H1 (cell line): ENCODE measurements around the gene DDX42. TPM values are rescaled to one million over a fixed set of nuclear protein-coding genes. Genes with fewer than 3 reads are reported as not detected.

Source experiments
- CTCF ChIA-PET: fragments of 300-600 bp; sonication (Branson Sonifier 250); formaldehyde crosslinking; loops from one replicate; lab custom pipeline; 2021; ENCODE audit not compliant: partially characterized antibody; lab: Charles Lee
- POLR2A ChIA-PET: fragments of 300-600 bp; sonication (Branson Sonifier 250); formaldehyde crosslinking; loops from one replicate; lab custom pipeline; 2021; ENCODE audit warnings: inconsistent platforms; ENCODE audit not compliant: partially characterized antibody; lab: Charles Lee
- DNase-seq, 2 experiments: peaks; one replicate each; pipeline versions ENCODE4 v3.0.0 to v3.0.0-alpha.2; 2010 to 2022; ENCODE audit warnings: low spot score in 2 of 2, low read depth in 1 of 2, mixed read lengths in 1 of 2
- FAIRE-seq: peaks from 2 replicates; lab custom pipeline; 2011; peaks lifted over from hg19 to GRCh38; lab: Jason Lieb, UNC
- H2AFZ ChIP-seq: 2 replicates; pipeline ENCODE4 v1.8.1; 2012; ENCODE audit warnings: low read length, inconsistent platforms
- H2AK5ac ChIP-seq: 2 replicates; pipeline ENCODE4 v1.6.1; 2013; ENCODE audit warnings: low read depth, low read length
- H2BK120ac ChIP-seq: replicated peaks from 2 replicates; pipeline ENCODE3; 2013; ENCODE audit warnings: low read depth, low read length, inconsistent platforms
- H2BK12ac ChIP-seq: 2 replicates; pipeline ENCODE4 v1.6.1; 2013; ENCODE audit warnings: low read depth, low read length
- H2BK15ac ChIP-seq: 2 replicates; pipeline ENCODE4 v1.6.1; 2013; ENCODE audit warnings: low read length
- H2BK20ac ChIP-seq: 2 replicates; pipeline ENCODE4 v1.6.1; 2013; ENCODE audit warnings: low read length
- H2BK5ac ChIP-seq: 2 replicates; pipeline ENCODE4 v1.6.1; 2013; ENCODE audit warnings: low read depth, low read length
- H3K14ac ChIP-seq: 2 replicates; pipeline ENCODE4 v1.6.1; 2013; ENCODE audit warnings: inconsistent platforms; ENCODE audit not compliant: insufficient read length
- H3K18ac ChIP-seq: 2 replicates; pipeline ENCODE4 v1.6.1; 2013; ENCODE audit warnings: low read length; ENCODE audit errors: extremely low read depth
- H3K23ac ChIP-seq: 2 replicates; pipeline ENCODE4 v1.6.1; 2013; ENCODE audit warnings: inconsistent platforms; ENCODE audit not compliant: insufficient read length
- H3K23me2 ChIP-seq: 2 replicates; pipeline ENCODE4 v1.6.1; 2013; ENCODE audit warnings: low read depth, low read length
- H3K27ac ChIP-seq: 2 replicates; pipeline ENCODE4 v1.6.1; 2011; ENCODE audit warnings: low read depth, low read length, inconsistent platforms
- H3K27me3 ChIP-seq, 4 experiments: replicated peaks in 1 of 4; 1 replicate in 1 of 4; 2 replicates in 3 of 4; pipeline versions ENCODE4 v1.6.1 to v1.8.1; 2011 to 2013; ENCODE audit warnings: low read length in 3 of 4, mild to moderate bottlenecking in 3 of 4, inconsistent platforms in 2 of 4, mixed read lengths in 2 of 4, moderate library complexity in 1 of 4; ENCODE audit not compliant: control insufficient read depth in 3 of 4, insufficient read depth in 3 of 4; ENCODE audit errors: extremely low read depth in 1 of 4
- H3K36me3 ChIP-seq, 4 experiments: 2 replicates each; pipeline versions ENCODE4 v1.6.1 to v1.8.1; 2011 to 2013; ENCODE audit warnings: mild to moderate bottlenecking in 4 of 4, low read length in 3 of 4, moderate library complexity in 2 of 4, control low read depth in 1 of 4, inconsistent platforms in 1 of 4; ENCODE audit not compliant: insufficient read depth in 4 of 4, control insufficient read depth in 2 of 4
- H3K4ac ChIP-seq: replicated peaks from 2 replicates; pipeline ENCODE3; 2013; ENCODE audit warnings: low read length, low read depth, mixed read lengths, inconsistent platforms; ENCODE audit not compliant: insufficient read length
- H3K4me1 ChIP-seq, 4 experiments: replicated peaks in 1 of 4; 1 replicate in 1 of 4; 2 replicates in 3 of 4; pipeline versions ENCODE4 v1.6.1 to v1.8.1; 2011 to 2013; ENCODE audit warnings: low read length in 3 of 4, inconsistent platforms in 2 of 4, mixed read lengths in 1 of 4; ENCODE audit not compliant: insufficient read depth in 4 of 4, control insufficient read depth in 3 of 4
- H3K4me2 ChIP-seq, 2 experiments: 2 replicates each; pipeline versions ENCODE4 v1.6.1 to v1.8.1; 2011 to 2013; ENCODE audit warnings: low read depth in 2 of 2, low read length in 2 of 2, control low read depth in 1 of 2, inconsistent platforms in 1 of 2, mild to moderate bottlenecking in 1 of 2; ENCODE audit not compliant: insufficient read depth in 1 of 2
- H3K4me3 ChIP-seq, 4 experiments: fragments of 200-600, 300-600 bp in 1 of 4; sonication (generic), shearing (Covaris generic), sonication (Bioruptor Twin) in 1 of 4; 2 replicates each; pipeline versions ENCODE4 v1.5.1 to v1.8.1; 2011 to 2016; ENCODE audit warnings: low read length in 4 of 4, low read depth in 3 of 4, control low read depth in 2 of 4, inconsistent platforms in 2 of 4, mild to moderate bottlenecking in 2 of 4, mixed read lengths in 1 of 4, moderate library complexity in 1 of 4; ENCODE audit not compliant: insufficient read depth in 2 of 4; ENCODE audit errors: extremely low read depth in 1 of 4
- H3K56ac ChIP-seq: replicated peaks from 2 replicates; pipeline ENCODE3; 2013; ENCODE audit warnings: low read depth, mild to moderate bottlenecking, mixed read lengths, low read length, inconsistent platforms; ENCODE audit not compliant: insufficient read length
- H3K79me1 ChIP-seq: 2 replicates; pipeline ENCODE4 v1.6.1; 2013; ENCODE audit warnings: low read depth, low read length, control low read depth
- H3K79me2 ChIP-seq, 2 experiments: 2 replicates each; pipeline versions ENCODE4 v1.6.1 to v1.8.1; 2012 to 2013; ENCODE audit warnings: low read length in 2 of 2, mild to moderate bottlenecking in 2 of 2, inconsistent platforms in 1 of 2; ENCODE audit not compliant: insufficient read depth in 2 of 2, control insufficient read depth in 1 of 2
- H3K9ac ChIP-seq, 4 experiments: replicated peaks in 1 of 4; 1 replicate in 1 of 4; 2 replicates in 3 of 4; pipeline versions ENCODE4 v1.6.1 to v1.8.1; 2011 to 2013; ENCODE audit warnings: low read depth in 3 of 4, low read length in 3 of 4, control low read depth in 2 of 4, mild to moderate bottlenecking in 2 of 4, moderate library complexity in 2 of 4, inconsistent platforms in 1 of 4; ENCODE audit errors: extremely low read depth in 1 of 4
- H3K9me3 ChIP-seq, 2 experiments: 2 replicates each; pipeline versions ENCODE4 v1.6.1 to v1.8.1; 2012 to 2013; ENCODE audit warnings: mild to moderate bottlenecking in 2 of 2, moderate library complexity in 2 of 2, control low read depth in 1 of 2, inconsistent platforms in 1 of 2, low read depth in 1 of 2, low read length in 1 of 2, mixed read lengths in 1 of 2; ENCODE audit not compliant: insufficient read depth in 2 of 2
- H4K20me1 ChIP-seq, 2 experiments: replicated peaks in 1 of 2; 2 replicates each; pipeline versions ENCODE3 to v1.8.1; 2011 to 2013; ENCODE audit warnings: inconsistent platforms in 2 of 2, low read length in 2 of 2, mild to moderate bottlenecking in 1 of 2; ENCODE audit not compliant: insufficient read depth in 2 of 2, control insufficient read depth in 1 of 2
- H4K5ac ChIP-seq: 2 replicates; pipeline ENCODE4 v1.6.1; 2013; ENCODE audit warnings: low read length, low read depth, mixed read lengths, inconsistent platforms; ENCODE audit not compliant: insufficient read length
- H4K8ac ChIP-seq: 2 replicates; pipeline ENCODE4 v1.8.0; 2013; ENCODE audit warnings: mild to moderate bottlenecking, moderate library complexity, low read length, inconsistent platforms; ENCODE audit not compliant: insufficient read depth; ENCODE audit errors: extremely low read depth
- H4K91ac ChIP-seq: replicated peaks from 2 replicates; pipeline ENCODE3; 2013; ENCODE audit warnings: low read length, mixed read lengths, inconsistent platforms; ENCODE audit not compliant: insufficient read length
- POLR2A ChIP-seq, 2 experiments: IDR thresholded peaks; 1 replicate in 1 of 2; 2 replicates in 1 of 2; pipeline ENCODE4 v1.6.1; 2011; ENCODE audit warnings: low read depth in 2 of 2, low read length in 2 of 2, mild to moderate bottlenecking in 2 of 2; ENCODE audit errors: control extremely low read depth in 1 of 2
- POLR2AphosphoS5 ChIP-seq: IDR thresholded peaks from 2 replicates; pipeline ENCODE4 v1.6.1; 2011; ENCODE audit warnings: low read depth, low read length
- TEAD4 ChIP-seq: IDR thresholded peaks from 2 replicates; pipeline ENCODE4 v1.6.1; 2012; ENCODE audit warnings: low read depth, low read length, inconsistent platforms, mixed read lengths
- WGBS, 2 experiments: shearing (Covaris generic) in 1 of 2; methylation state at CpG; one replicate each; pipeline versions ENCODE4 v1.1.6 to v1.1.7; 2013 to 2015; ENCODE audit warnings: low lambda C conversion rate in 2 of 2, mixed read lengths in 2 of 2, inconsistent platforms in 1 of 2, low coverage in 1 of 2, missing lambda C conversion rate in 1 of 2; ENCODE audit not compliant: insufficient replicate concordance in 2 of 2, insufficient coverage in 1 of 2, insufficient read length in 1 of 2; ENCODE audit errors: extremely low coverage in 1 of 2, missing lambda C conversion rate in 1 of 2; 5-methylcytosine and 5-hydroxymethylcytosine counted together
- polyA plus RNA-seq, 7 experiments: library from polyadenylated mRNA; depleted of rRNA in 3 of 7; stranded (reverse) in 5 of 7; unstranded in 2 of 7; fragments of >200 nt in 5 of 7; fragments of 200-250 nt in 2 of 7; gene quantifications; 1 replicate in 5 of 7; 2 replicates in 1 of 7; 4 replicates in 1 of 7; pipeline versions ENCODE4 v1.2.1 to v1.2.3, GENCODE V29; 2011 to 2013; ENCODE audit warnings: missing spikeins in 2 of 7, mixed read lengths in 2 of 7
- total RNA-seq: library from RNA; stranded (reverse); fragmentation: NEBNext Ultra II Directional; extraction: Animal tissue kit (Norgen Biotek cat#: 25700); gene quantifications from 2 replicates; pipeline ENCODE4 v1.2.1, GENCODE V29; 2021
- TF ChIP-seq, protein P1 (sequence below): IDR thresholded peaks from 2 replicates; pipeline ENCODE4 v1.6.1; 2012; ENCODE audit warnings: inconsistent platforms

The DDX42 gene
- total and polyA plus RNA-seq, 2 of the 8 experiments (the other 6 are each of a cell fraction or from before 2014, with no cell fraction given) = 40.6 to 114 TPM

GRCh38 chr17:63819585-63820537 is 45.9 kb downstream of the DDX42 start:
- H4K91ac ChIP-seq = no peak overlapping the region
- no peak overlapping the region for H2BK120ac ChIP-seq
- H4K20me1 ChIP-seq = peaks cover 9 to 34% of the 10 kb centered on the region in 2 experiments
- H3K27me3 ChIP-seq = no peaks in the 10 kb centered on the region
- H2BK15ac ChIP-seq = no peak overlapping the region
- DNase-seq (peak in 1 of 2 experiments; percentile 35), FAIRE-seq (no peak)
- no peak overlapping the region for H3K18ac ChIP-seq
- H3K4ac ChIP-seq = no peak overlapping the region
- H3K36me3 ChIP-seq = peaks cover 62 to 97% (median 94%) of the 10 kb centered on the region in 4 experiments
- no peak overlapping the region for H3K56ac ChIP-seq
- H3K23ac ChIP-seq = no peak overlapping the region
- H3K27ac ChIP-seq = no peak overlapping the region
- no peak overlapping the region for H3K4me2 ChIP-seq
- TF ChIP-seq, protein P1, sequence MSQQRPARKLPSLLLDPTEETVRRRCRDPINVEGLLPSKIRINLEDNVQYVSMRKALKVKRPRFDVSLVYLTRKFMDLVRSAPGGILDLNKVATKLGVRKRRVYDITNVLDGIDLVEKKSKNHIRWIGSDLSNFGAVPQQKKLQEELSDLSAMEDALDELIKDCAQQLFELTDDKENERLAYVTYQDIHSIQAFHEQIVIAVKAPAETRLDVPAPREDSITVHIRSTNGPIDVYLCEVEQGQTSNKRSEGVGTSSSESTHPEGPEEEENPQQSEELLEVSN = no peak
- TF ChIP-seq POLR2AphosphoS5 = peak; percentile 60; the same call in 1 of the 2 replicates
- TF ChIP-seq POLR2A (IDR thresholded peaks at IDR 0.05; ENCODE audit: control extremely low read depth in 1 of 2, low read depth in 2 of 2, low read length in 2 of 2) = peak; percentile 10 to 61; a peak in 2 of 3 replicates
- TF ChIP-seq TEAD4 = no peak
- no peak overlapping the region for H2AFZ ChIP-seq
- H3K79me1 ChIP-seq = no peaks in the 10 kb centered on the region; the same call in none of the 2 replicates
- ChIA-PET POLR2A (interaction anchor here (1.3 to 32.3 kb wide), 5 partner anchors 1 to 132 kb away, joined by 3 to 593 read pairs (median 481); partner anchors contain the start of genes CCDC47, DDX42, FTSJ3 and PSMC5), CTCF (interaction anchor here (0.6 to 7.5 kb wide), 8 partner anchors 8 to 37 kb away, joined by 3 to 61 read pairs (median 4); no protein-coding TSS in a partner anchor)
- no peak overlapping the region for H2AK5ac ChIP-seq
- H3K4me3 ChIP-seq = no peak overlapping the region
- H3K9me3 ChIP-seq = no peaks in the 10 kb centered on the region
- H3K23me2 ChIP-seq = no peaks in the 10 kb centered on the region
- no peak overlapping the region for H3K14ac ChIP-seq
- no peak overlapping the region for H2BK12ac ChIP-seq
- no peak overlapping the region for H4K8ac ChIP-seq
- H3K4me1 ChIP-seq = no peaks in the 10 kb centered on the region
- H2BK20ac ChIP-seq = no peak overlapping the region
- WGBS, 2 experiments = 92% methylated on average over 20 of the region's 21 CpGs; no CpG with 5 or more reads in 1 of the 2 experiments
- H3K79me2 ChIP-seq = no peaks in the 10 kb centered on the region; a peak in 1 of 4 replicates
- no peak overlapping the region for H4K5ac ChIP-seq
- H3K9ac ChIP-seq = no peak overlapping the region; a peak in 1 of 7 replicates
- no peak overlapping the region for H2BK5ac ChIP-seq
